Breast epithelium (tissue), 3 donors: ENCODE results near the gene MRPS12.

ENCODE experiments used
- POLR2A ChIP-seq: fragments of 450-650 bp; IDR thresholded peaks from one replicate; pipeline ENCODE4 v1.6.1; 2016; ENCODE audit warnings: antibody characterized with exemption, mild to moderate bottlenecking, moderate library complexity
- TF ChIP-seq, protein P1 (sequence below), 3 donors: fragments of 450-650 bp; IDR thresholded peaks; one replicate each; pipeline ENCODE4 v1.5.1; 2016 to 2017; ENCODE audit warnings: antibody characterized with exemption in 3 of 3, mild to moderate bottlenecking in 3 of 3, moderate library complexity in 3 of 3

DNA sequence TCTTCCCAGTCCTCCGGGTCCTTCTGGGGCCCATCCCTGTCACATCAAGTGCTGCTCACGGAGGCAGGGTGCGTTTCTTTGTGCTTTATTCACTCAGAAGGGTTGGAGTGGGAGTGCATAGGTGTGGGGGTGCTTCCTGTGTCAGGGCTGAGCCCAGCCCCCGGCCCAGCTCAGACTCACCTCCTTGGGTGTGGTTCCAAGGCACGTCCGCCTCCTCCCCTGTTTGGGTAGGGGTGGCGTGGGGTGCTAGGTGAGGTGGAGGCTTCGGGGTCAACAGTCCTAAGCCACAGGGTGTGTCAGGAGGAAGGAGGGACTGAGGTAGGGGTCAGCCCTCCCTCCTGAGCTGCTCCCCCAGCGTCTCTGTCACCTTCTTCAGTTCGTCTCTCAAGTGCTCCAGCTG is 21.8 kb upstream of the MRPS12 start:
- TF ChIP-seq, protein P1, sequence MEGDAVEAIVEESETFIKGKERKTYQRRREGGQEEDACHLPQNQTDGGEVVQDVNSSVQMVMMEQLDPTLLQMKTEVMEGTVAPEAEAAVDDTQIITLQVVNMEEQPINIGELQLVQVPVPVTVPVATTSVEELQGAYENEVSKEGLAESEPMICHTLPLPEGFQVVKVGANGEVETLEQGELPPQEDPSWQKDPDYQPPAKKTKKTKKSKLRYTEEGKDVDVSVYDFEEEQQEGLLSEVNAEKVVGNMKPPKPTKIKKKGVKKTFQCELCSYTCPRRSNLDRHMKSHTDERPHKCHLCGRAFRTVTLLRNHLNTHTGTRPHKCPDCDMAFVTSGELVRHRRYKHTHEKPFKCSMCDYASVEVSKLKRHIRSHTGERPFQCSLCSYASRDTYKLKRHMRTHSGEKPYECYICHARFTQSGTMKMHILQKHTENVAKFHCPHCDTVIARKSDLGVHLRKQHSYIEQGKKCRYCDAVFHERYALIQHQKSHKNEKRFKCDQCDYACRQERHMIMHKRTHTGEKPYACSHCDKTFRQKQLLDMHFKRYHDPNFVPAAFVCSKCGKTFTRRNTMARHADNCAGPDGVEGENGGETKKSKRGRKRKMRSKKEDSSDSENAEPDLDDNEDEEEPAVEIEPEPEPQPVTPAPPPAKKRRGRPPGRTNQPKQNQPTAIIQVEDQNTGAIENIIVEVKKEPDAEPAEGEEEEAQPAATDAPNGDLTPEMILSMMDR (IDR thresholded peaks at IDR 0.05): no peak
- no peak for TF ChIP-seq POLR2A
